ENCODE measurements around the gene TADA1. TPM values are rescaled to one million over a fixed set of nuclear protein-coding genes. Genes with fewer than 3 reads are reported as not detected.

Gene TADA1
- polyA plus RNA-seq, 1 donor (not counting 4 experiments of a cell fraction or from before 2014, with no cell fraction given): 15.0 TPM

DNA sequence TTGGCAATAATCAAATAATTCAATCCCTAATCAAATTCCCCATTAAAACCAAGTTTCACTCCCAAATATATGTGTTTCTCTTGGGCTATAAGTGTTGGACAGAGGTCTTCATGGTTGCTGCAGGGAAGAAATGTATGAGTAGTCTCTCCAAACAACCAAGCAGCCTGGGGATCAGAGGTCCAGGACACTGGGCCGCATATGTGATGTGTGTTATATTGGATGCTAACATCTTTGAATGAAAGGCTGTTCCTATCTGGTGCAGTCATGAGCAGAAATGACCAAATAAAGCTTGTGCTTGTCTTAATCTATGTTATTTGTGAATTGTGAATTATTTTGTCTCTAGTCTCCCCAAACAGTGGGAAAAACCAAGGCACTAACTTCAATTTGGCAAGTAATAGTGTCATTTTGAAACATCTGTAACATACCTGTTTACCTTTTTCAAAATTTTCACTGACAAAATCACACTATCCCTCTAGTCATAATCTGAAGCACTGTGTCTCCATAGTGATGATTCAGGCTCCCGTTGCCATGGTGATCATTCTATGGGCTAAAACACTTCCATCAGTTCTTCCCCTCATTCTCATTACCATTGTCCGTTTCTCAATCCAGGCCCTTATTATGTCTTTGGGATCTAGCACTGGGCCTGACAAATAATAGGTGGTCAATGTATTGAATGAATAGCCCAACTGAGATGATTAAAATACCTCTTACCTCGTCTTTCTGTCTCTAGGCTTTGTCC is 12.5 kb upstream of the TADA1 start:
- no peaks in the 10 kb centered on the region for H3K9me1 ChIP-seq (ENCODE audit: control insufficient read depth, extremely low read depth, insufficient read depth, low read length)
- no peak overlapping the region for H2AFZ ChIP-seq (ENCODE audit: control insufficient read depth, low read length)
- no peaks in the 10 kb centered on the region for H3K79me2 ChIP-seq (ENCODE audit: control insufficient read depth, insufficient read depth, low read length)
- no peaks in the 10 kb centered on the region for H3K36me3 ChIP-seq (ENCODE audit: control insufficient read depth in 2 of 2, extremely low read depth in 1 of 2, insufficient read depth in 2 of 2, low read length in 2 of 2)
- dilution Hi-C loops (cut with MboI; ENCODE audit: extremely low pct_ligation_motif_present, low sequenced_read_pairs): no loop called here
- H3K4me1 ChIP-seq (ENCODE audit: control insufficient read depth, extremely low read depth, insufficient read depth, low read length): no peaks in the 10 kb centered on the region
- H4K20me1 ChIP-seq (ENCODE audit: control insufficient read depth, extremely low read depth, insufficient read depth, low read length): no peaks in the 10 kb centered on the region
- no peak overlapping the region for H3K4me3 ChIP-seq (ENCODE audit: control insufficient read depth in 2 of 3, extremely low read depth in 1 of 3, insufficient read depth in 2 of 3, low read depth in 1 of 3, low read length in 3 of 3)
- DNase-seq (ENCODE audit: low read depth, low spot score) (no peak), FAIRE-seq (no peak)
- H3K27ac ChIP-seq (ENCODE audit: control insufficient read depth, insufficient read depth, low read length): no peak overlapping the region
- H3K9ac ChIP-seq (ENCODE audit: control insufficient read depth, extremely low read depth, insufficient read depth, low read length): no peak overlapping the region
- H3K27me3 ChIP-seq (ENCODE audit: control insufficient read depth, extremely low read depth, insufficient read depth, low read length): peaks cover 15% of the 10 kb centered on the region
- no peaks in the 10 kb centered on the region for H3K9me3 ChIP-seq (ENCODE audit: control insufficient read depth, low read depth, low read length)
- H3K4me2 ChIP-seq (ENCODE audit: control insufficient read depth, extremely low read depth, insufficient read depth, low read depth, low read length): no peak overlapping the region
- TF ChIP-seq, protein P1, sequence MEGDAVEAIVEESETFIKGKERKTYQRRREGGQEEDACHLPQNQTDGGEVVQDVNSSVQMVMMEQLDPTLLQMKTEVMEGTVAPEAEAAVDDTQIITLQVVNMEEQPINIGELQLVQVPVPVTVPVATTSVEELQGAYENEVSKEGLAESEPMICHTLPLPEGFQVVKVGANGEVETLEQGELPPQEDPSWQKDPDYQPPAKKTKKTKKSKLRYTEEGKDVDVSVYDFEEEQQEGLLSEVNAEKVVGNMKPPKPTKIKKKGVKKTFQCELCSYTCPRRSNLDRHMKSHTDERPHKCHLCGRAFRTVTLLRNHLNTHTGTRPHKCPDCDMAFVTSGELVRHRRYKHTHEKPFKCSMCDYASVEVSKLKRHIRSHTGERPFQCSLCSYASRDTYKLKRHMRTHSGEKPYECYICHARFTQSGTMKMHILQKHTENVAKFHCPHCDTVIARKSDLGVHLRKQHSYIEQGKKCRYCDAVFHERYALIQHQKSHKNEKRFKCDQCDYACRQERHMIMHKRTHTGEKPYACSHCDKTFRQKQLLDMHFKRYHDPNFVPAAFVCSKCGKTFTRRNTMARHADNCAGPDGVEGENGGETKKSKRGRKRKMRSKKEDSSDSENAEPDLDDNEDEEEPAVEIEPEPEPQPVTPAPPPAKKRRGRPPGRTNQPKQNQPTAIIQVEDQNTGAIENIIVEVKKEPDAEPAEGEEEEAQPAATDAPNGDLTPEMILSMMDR (optimal IDR thresholded peaks at IDR 0.05 in 1 of 3, IDR thresholded peaks at IDR 0.05 in 1 of 3, conservative IDR thresholded peaks at IDR 0.05 in 1 of 3; ENCODE audit: extremely low read depth in 1 of 3, insufficient read depth in 2 of 3, low read length in 3 of 3): no peak
- TF ChIP-seq EZH2 (IDR thresholded peaks at IDR 0.05; ENCODE audit: low read length): no peak

DNA sequence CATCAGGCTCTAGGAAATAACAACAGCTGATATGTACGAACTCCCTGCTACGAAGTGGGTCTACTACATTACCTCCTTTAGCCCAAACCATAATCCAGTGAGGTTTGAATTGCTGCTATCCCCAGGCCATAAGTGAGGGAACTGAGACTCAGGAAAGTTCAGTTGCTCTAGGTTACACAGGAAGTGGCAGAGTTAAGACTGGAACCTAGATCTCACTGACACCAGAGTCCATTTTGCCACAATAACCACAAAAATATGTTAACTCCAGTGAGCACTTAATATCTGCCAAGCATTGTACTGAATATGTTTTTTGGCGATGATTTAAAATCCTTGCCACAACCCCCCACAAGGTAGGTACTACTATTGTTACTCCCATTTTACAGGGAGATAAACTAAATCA is 8.9 kb upstream of the TADA1 start:
- Histone ChIP-seq H3K4me3 (ENCODE audit: control insufficient read depth in 2 of 3, extremely low read depth in 1 of 3, insufficient read depth in 2 of 3, low read depth in 1 of 3, low read length in 3 of 3) (no peak overlapping the region), H3K9me1 (ENCODE audit: control insufficient read depth, extremely low read depth, insufficient read depth, low read length) (no peaks in the 10 kb centered on the region), H3K4me1 (ENCODE audit: control insufficient read depth, extremely low read depth, insufficient read depth, low read length) (no peaks in the 10 kb centered on the region), H3K79me2 (ENCODE audit: control insufficient read depth, insufficient read depth, low read length) (no peaks in the 10 kb centered on the region), H3K9ac (ENCODE audit: control insufficient read depth, extremely low read depth, insufficient read depth, low read length) (no peak overlapping the region), H3K9me3 (ENCODE audit: control insufficient read depth, low read depth, low read length) (no peaks in the 10 kb centered on the region), H3K4me2 (ENCODE audit: control insufficient read depth, extremely low read depth, insufficient read depth, low read depth, low read length) (no peak overlapping the region), H3K36me3 (ENCODE audit: control insufficient read depth in 2 of 2, extremely low read depth in 1 of 2, insufficient read depth in 2 of 2, low read length in 2 of 2) (no peaks in the 10 kb centered on the region), H3K27ac (ENCODE audit: control insufficient read depth, insufficient read depth, low read length) (no peak overlapping the region), H2AFZ (ENCODE audit: control insufficient read depth, low read length) (no peak overlapping the region), H3K27me3 (ENCODE audit: control insufficient read depth, extremely low read depth, insufficient read depth, low read length) (peaks cover 15% of the 10 kb centered on the region), H4K20me1 (ENCODE audit: control insufficient read depth, extremely low read depth, insufficient read depth, low read length) (no peaks in the 10 kb centered on the region)
- no peak for FAIRE-seq
- no peak for DNase-seq (ENCODE audit: low read depth, low spot score)
- dilution Hi-C loops (cut with MboI; ENCODE audit: extremely low pct_ligation_motif_present, low sequenced_read_pairs): no loop called here
- TF ChIP-seq, protein P1 (optimal IDR thresholded peaks at IDR 0.05 in 1 of 3, IDR thresholded peaks at IDR 0.05 in 1 of 3, conservative IDR thresholded peaks at IDR 0.05 in 1 of 3; ENCODE audit: extremely low read depth in 1 of 3, insufficient read depth in 2 of 3, low read length in 3 of 3): no peak
- TF ChIP-seq EZH2 (IDR thresholded peaks at IDR 0.05; ENCODE audit: low read length): no peak

All from keratinocyte (primary cell).